ENCODE data around the gene MKX. TPM values are rescaled to one million over a fixed set of nuclear protein-coding genes. Genes with fewer than 3 reads are reported as not detected.

Gene MKX
- total and polyA plus RNA-seq, 12 donors = 0.09 to 0.53 (median 0.24) TPM; not detected in 2

DNA sequence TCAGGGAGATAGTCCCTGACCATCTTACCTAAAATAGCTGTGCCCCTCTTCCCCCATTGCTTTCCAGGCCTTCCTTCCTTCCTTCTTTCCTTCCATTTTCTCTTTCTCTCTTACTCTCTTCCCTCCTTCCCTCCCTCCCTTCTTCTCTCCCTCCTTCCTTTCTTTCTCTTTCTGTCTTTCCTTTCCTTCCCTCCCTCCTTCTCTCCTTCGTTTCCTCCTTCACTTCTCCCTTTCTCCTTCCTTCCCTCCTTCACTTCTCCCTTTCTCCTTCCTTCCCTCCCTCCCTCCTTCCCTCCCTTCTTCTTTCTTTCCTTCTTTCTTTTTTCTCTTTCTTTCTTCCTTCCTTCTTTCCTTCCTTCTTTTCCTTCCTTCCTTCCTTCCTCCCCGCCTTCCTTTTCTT lies 24.6 kb upstream of the MKX start:
- TF ChIP-seq CTCF (IDR thresholded peaks at IDR 0.05) = no peak
- intact Hi-C loops (cut with DNase I) = no loop called here
- H3K4me1 ChIP-seq = no peaks in the 10 kb centered on the region
- ATAC-seq = no peak
- H3K27me3 ChIP-seq = peaks cover 0 to 10% (median 0%) of the 10 kb centered on the region in 7 donors
- no peak overlapping the region for H3K4me3 ChIP-seq
- no peaks in the 10 kb centered on the region for H3K36me3 ChIP-seq
- 77 to 84% methylated on average over 2 of the region's 2 CpGs for WGBS, 2 donors
- H3K9me3 ChIP-seq = no peaks in the 10 kb centered on the region
- no peak for DNase-seq
- H3K27ac ChIP-seq = no peak overlapping the region

DNA sequence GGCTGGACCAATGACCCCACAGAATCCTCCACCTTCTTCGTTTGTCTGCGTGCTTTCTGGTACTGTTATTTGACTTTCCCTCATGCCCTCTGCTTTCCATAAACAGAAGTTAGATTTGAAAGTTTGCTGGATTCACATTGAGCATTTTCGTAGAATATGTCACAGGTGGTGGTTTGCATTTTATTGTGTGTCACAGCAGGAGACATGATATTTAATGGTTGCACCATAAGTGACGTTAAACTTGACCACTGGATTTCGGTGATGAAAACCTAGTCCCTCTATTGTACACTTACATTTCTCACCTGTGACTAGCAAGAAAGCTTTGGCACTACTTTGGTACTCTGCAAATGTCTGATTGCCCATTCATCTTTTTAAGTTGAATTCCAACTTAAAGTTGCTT lies 15.2 kb upstream of the MKX start:
- Histone ChIP-seq H3K27ac (no peak overlapping the region), H3K27me3 (no peaks in the 10 kb centered on the region), H3K4me3 (no peak overlapping the region), H3K9me3 (no peaks in the 10 kb centered on the region), H3K36me3 (no peaks in the 10 kb centered on the region), H3K4me1 (no peaks in the 10 kb centered on the region)
- no peak for TF ChIP-seq CTCF (IDR thresholded peaks at IDR 0.05)
- intact Hi-C loops (cut with DNase I) = no loop called here
- no peak for ATAC-seq
- DNase-seq = no peak
- WGBS, 2 donors = 87 to 90% methylated on average over 5 of the region's 5 CpGs

DNA sequence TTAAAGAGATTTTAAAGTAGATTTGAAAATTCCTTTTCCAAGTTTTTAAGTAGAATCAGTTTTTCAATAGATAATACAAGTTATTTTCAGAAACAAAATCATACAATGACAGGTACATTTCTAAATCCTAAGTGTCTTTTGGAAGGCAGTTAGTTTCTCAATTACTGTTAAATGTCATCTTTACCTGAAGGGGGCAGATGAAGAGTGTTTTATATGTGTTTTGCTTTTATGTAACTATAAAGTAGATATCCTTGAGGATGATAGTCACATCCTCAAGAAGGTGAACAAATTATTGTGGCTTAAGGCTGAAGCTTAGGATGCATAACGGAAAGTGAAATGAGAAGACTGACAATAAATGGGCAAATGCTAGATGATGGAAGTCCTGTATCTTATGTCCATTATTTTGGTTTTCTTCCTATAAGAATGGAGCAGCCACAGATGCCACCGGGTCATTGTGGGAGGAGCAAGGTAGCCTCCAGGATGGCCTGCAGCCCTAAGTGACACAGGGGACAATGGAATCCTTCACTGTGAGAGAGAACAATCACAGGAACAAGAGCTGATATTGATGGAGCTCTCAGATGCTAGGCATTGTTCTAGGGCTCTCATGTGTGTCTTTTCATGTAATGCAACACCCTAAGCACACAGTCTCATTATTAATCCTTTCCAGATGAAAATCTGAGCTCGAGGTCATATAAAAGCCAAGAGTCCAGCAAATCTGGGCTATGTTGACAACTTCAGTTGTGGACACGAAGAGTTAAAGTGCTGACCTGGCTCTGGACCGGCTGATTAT lies 14.1 kb upstream of the MKX start:
- no peaks in the 10 kb centered on the region for H3K9me3 ChIP-seq
- 60 to 68% methylated on average over 5 of the region's 5 CpGs for WGBS, 2 donors
- peaks cover 0 to 5% (median 0%) of the 10 kb centered on the region in 7 donors for H3K27me3 ChIP-seq
- no peaks in the 10 kb centered on the region for H3K4me1 ChIP-seq
- DNase-seq (no peak), ATAC-seq (no peak)
- H3K4me3 ChIP-seq = no peak overlapping the region
- no peaks in the 10 kb centered on the region for H3K36me3 ChIP-seq
- no peak for TF ChIP-seq CTCF (IDR thresholded peaks at IDR 0.05)
- no peak overlapping the region for H3K27ac ChIP-seq
- intact Hi-C loops (cut with DNase I) = loop anchor here in 1 of 10 donors (1.0 kb wide), 1 partner anchor 44 kb away; no protein-coding TSS in a partner anchor

- no peaks in the 10 kb centered on the region for H3K9me3 ChIP-seq
- WGBS, 2 donors = 83 to 88% methylated on average over 3 of the region's 3 CpGs
- no peak overlapping the region for H3K27ac ChIP-seq
- DNase-seq (no peak), ATAC-seq (no peak)
- intact Hi-C loops (cut with DNase I) = no loop called here
- H3K4me3 ChIP-seq = no peak overlapping the region
- peaks cover 0 to 60% (median 36%) of the 10 kb centered on the region in 7 donors for H3K27me3 ChIP-seq
- H3K36me3 ChIP-seq = no peaks in the 10 kb centered on the region
- TF ChIP-seq CTCF (IDR thresholded peaks at IDR 0.05) = no peak
- H3K4me1 ChIP-seq = no peaks in the 10 kb centered on the region
These were observed 7.1 kb upstream of the MKX start for GRCh38 chr10:27752673-27753237.
